ENCODE measurements around the gene PPP1R3C.
A peak's percentile ranks its signal among the peaks of the same experiment; 100 is the strongest.

The PPP1R3C gene

DNA sequence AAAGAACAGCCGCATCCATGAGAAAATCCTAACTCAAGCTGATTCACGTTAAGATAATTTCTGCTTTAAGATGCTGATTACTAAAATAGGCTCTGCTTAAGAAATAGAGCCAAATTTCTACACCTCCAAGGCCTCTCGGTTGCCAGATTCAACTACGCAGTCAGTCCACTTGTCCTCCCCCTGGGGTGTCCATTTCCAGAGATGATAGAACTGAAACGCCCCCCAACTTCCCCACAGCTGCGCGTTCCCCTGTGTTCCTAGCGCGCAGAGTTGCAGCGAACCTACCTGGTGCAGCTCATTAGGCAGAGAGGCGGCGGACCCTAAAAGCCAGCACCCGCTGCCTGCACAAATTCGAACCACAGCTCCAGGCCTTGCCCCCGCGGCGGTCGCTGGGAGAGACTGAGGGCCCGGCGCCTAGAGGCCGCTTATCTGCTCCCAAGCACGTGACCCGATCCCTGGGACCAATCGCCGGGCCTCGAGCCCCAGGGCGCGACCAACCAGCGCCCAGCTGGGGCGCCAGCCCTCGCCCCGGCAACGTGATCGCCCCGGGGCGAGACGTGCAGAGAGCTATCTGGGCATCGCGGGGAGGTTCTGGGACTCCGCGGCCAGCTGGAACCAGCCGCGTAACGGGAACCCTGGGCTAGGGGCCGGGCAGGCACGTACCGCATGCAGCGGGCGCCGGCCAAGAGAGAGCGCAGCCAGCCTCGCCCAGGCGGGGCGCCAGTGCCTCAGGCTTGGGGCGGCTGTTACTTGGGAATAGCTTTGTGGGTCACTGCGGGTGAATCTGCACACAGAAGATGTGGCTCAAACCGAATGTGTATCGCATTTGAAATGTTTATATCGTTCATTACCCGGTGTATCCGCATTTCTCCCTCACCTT lies at the start of gene PPP1R3C:
Gene PPP1R3C, minus strand, starts transcription at position 401 of the 880 bp plus-strand sequence. Its CDS starts 102 bp downstream, at position 299.
- peak; percentile 92 for DNase-seq

DNA sequence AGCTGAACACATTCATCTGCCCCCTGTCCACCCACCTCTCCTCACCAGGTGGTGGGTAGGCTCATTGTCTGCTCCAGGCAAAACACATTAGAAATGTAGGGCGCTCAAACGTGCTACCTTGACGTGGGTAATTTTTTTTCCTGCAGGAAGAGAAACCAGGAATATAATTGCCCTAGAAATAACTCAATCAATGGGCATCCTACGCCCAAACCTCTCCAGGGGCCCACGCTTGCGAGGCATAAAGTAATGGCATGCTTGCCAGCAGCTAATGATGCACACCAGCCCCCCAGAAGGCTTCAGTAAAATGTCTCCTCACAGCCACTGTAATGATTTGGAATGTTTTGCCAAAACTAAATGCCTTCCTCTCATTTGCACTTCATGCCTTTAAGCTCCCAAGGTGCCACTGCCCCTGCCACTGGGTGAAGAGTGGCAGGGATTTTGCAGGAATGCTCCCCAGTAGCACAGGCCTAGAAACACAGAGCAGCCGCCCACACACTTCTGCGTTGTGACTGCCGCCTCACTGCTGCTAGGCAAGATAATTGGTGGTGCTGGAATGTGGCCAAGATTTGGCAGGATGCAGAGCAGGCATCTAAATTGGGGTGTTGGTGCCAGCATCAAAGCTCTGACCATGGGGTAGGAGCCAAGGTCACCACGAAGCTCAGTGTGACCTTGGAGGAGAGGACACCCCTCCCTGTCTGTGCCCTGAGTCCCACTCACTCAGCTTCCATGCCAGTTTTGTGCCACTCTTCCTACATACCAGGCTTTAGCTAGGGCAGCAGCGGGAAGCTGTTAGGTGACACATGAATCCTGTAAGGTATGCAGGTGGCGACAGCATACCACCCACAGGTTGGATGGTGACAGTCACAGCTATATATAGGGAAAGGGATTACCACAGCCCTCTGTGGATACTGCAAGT lies 48.7 kb upstream of the PPP1R3C start:
- no peak for DNase-seq

DNA sequence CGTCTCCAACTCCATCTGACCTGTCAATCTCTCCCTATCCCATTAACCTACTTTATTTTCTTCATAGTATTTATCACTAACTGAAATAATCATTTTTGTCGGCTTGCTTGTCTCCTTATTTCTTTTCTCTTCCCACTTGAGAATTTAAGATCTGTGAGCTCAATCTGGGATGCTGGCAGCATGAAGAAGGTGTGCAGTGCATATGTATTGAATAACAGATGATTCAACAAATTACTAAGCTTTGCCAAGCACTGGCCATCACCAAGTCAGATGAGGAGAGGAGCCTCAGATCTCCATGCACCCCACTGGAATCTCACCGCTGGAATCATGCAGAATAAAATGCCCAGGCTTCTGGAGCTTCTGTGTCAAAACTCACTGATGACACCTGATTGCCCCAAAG lies 47.6 kb upstream of the PPP1R3C start:
- DNase-seq = no peak

DNA sequence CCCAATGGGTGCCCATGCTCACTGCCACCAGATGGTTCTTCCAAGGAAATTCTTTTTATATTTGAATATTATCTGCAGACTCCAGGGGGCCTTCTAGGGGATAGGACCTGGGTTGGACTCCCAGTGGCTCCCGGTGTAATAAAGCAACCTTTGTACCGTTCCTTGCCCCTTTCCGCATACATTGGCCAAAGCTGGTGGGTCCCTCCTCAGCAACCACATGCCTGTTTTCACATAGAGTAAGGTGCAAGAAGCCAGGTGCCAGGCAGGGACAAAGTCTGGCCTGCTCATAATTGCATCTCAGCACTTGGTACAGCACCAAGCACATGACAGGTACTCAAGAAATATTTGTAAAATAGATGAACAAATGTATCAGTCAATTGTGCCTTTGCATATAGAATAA lies 46.4 kb upstream of the PPP1R3C start:
- DNase-seq = no peak

DNA sequence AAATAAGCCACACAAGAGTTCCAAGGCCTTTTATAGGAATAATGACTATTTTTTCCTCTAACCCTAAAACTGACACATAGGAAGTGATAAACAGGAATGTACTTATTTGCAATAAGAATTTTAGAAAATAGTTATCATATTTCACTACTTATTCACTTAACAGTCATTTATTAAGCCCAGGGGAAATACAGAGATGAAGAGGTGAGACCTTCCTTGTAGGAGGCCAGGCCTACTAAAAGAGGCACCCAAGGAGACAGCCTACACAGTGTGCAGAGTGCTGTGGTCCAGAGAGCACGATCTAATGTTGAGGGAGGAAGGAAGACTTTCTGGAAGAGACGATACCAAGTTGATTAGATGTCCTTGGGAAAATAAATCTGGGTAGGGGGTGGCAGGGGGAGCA lies 45.0 kb upstream of the PPP1R3C start:
- no peak for DNase-seq

DNA sequence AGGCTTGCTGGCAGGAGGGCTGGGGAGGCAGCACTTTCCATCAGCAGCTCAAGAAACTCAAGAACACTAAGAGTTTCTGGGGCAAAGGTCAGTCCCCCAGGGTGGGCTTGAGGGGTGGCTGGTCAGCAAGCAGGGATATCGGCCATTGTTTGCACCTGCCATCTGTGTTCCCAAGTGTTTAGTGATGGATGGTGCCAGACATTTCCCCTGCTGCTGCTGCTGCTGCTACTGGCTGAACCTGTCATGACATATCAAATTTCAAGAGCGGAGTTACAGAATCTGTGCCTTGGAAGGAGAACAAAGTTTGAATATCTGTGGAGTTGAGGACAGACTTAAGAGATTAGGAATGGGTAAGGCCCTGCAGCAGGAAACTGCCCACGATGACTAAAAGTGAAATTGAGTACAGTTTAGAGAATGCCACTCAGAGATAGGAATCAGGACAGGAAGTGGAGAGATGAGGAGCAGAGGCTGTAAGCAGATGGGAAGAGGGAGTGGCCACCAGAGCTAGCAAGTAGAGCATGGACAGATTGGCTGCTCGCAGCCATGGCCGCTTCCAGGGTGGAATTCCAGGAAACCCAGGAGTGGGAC lies 39.2 kb upstream of the PPP1R3C start:
- peak; percentile 28 for DNase-seq

DNA sequence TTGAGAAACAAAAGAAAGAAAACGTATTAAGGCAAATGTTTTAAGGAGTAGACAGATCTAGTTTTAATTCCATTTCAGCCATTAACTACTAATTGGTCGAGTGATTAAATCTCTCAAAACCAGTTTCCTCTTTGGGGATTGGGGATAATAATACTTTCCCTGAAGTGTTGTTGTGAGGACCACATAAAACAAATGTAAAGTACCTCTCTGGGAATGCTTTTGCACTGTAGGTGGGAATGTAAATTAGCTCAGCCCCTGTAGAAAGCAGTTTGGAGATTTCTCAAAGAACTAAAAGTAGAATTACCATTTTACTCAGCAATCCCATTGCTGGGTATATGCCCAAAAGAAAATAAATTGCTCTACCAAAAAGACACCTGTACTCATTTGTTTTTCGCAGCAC lies 36.0 kb upstream of the PPP1R3C start:
- no peak for DNase-seq

DNA sequence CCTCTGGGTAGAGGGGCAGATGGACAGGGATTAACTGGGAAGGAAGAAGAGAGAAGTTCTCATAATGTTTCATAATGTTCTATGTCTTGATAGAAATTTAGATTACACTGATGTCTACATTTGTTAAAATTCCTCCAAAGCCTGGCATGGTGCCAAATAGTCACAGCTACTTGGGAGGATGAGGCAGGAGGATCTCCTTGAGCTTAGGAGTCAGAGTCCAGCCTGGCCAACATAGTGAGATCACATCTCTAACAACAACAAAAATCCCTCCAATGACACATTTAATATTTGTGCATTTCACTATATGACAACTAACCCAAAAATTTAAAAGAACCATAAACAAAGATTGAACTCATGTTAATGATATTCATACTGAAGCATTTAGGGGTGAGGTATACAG lies 33.0 kb upstream of the PPP1R3C start:
- DNase-seq = no peak

DNA sequence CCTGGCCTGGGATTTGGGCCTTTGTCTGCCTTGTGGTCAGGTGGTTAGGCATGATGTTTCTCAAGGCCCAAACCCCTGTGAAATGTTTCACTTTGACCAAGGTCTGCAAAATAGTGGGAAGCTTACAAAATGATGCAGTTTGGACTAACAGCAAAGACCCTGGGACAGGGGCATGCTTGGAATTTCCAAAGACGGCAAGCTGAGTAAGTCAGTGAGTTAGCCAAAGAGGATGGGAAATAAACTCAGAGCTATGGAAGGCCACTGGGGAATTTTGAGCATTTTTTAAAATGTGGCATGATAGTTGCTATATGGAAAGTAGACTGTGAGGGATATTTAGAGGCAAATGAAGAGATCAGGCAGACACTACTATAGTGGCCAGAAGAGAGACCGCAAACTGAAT lies 31.6 kb upstream of the PPP1R3C start:
- DNase-seq = no peak

DNA sequence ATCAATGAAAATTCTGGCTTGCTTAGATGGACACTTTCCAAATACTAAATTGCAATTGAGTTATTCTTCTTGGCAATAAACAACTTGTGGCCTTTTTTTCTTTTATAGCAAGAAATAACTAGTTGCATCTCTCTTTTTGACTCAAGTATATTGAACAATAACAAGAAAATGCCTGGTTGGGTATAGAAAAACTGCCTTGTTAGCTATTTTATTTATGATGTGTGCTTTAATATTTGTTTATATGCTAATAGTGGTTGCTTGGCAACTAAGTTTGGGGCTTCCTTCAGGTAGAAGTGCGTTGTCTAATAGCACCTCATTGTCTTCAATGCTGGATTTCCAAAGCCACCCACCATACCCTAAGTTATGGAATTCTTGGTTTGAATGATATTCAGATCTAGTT lies 30.1 kb upstream of the PPP1R3C start:
- no peak for DNase-seq

DNA sequence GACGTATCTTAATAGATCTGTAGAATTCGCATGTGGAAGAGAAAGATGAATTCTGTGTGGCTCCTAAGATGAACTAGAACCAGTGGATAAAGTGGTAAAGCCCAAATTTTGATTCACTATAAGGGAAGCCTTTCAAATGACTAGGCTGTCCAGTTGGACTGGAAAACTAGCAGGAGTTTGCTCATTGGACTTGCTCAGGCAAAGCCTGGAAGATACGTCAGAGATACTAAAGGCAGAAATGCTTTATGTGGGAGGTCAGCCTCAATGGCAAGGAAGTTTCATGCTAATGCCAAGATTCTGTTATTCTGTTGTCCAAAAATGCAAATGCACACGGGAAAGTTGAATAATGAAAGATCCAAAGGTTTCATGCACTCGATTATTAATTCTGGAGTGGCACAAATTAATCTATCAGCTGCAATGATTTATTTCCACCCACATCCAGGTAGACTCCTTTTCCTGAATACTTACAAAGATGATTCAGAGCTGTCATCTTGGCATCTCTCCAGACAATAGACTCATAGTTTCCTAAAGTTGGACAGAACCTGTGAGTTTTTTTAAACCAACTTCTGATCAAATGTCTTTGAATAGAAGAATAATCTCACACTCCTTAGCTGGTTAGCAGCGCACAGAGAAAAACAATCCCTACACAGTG lies 20.5 kb upstream of the PPP1R3C start:
- no peak for DNase-seq

DNA sequence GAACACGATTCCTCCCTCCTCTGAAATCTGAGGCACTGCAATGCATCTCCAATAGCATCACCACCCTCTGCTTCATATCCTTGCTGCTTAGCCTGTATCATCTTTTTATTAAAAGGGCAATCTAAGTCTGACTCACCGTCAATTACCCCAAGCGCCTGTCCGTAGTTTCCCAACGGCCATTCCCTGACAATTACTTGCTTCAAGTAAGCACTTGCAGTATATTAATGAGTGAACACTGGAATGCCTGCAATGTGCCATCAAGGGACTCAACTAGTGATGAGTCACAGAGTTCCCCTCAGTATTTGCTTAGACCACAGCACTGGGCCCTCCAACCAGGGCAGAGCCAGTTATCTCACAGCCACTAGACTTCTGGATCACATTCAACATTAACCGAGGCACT lies 19.5 kb upstream of the PPP1R3C start:
- no peak for DNase-seq

DNA sequence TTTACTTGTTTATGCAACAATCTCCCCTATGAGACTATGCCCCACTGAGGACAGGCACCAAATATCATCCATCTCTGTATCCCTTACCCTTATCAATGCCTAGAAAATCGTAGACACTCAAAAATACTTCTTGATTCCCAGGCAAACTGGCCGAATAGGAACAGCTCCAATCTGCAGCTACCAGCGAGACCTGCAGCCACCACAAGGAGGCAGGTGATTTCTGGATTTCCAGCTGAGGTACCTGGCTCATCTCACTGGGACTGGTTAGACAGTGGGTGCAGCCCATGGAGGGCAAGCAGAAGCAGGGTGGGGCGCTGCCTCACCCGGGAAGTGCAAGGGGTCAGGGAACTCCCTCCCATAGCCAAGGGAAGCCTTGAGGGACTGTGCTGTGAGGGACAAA lies 10.8 kb upstream of the PPP1R3C start:
- no peak for DNase-seq

DNA sequence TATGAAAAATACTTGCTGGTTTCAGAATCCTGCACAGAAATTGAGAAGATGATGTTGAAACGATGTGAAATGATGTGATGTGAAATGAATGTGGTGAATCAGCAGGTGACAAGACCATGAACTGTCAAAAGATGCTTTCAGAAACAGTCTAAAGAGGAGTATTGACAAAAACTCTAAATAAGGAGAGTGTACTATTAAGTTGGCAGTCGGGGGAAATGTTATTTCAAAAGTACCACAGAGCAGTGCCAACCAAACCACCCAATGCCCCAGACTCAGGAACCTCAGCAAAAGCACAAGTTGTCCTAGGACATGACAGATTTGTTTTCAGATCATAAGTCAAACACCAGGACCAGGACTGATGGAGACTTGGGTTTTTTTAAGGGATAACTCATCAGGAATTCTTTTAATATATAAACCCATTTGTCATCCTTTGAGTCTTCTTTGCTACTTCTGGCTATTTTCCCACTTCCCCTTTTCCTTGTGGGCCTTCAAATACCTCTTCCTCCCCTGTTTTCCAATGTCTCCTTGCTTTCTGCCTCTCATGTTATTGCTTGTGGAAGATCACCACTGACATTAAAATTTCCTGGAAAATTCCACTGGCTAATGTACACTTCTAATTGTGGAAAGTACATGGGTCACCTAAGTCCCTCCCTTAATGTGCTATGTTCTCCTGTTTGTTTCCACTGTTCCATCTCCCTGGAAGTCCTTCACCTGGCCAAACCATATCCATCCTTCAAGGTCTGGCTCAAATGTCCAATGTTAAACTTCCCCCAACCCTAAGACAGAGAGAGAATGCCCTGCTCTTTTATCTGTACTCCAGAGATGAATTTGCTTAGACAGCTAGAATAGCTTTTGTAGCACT lies 10.2 kb upstream of the PPP1R3C start:
- DNase-seq = no peak

DNA sequence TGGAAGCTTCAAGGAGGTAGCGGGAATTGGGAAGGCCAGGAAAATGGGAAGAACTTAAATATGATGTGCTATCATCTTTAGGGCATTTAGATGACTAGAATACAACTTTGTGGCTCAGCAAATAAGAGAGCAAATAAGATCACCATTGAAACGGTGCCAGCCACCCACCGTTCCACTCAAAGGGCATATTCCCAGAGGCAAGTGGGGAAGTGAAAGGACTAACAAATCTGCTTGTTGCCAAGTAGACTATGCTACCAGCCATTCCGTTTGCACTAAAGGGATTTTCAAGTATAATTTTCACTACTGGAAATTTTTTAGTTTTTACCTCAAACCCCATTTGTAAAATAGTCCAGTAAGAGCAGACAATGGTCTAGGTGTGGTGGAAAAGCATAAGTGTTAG lies 4.0 kb upstream of the PPP1R3C start:
- no peak for DNase-seq

DNA sequence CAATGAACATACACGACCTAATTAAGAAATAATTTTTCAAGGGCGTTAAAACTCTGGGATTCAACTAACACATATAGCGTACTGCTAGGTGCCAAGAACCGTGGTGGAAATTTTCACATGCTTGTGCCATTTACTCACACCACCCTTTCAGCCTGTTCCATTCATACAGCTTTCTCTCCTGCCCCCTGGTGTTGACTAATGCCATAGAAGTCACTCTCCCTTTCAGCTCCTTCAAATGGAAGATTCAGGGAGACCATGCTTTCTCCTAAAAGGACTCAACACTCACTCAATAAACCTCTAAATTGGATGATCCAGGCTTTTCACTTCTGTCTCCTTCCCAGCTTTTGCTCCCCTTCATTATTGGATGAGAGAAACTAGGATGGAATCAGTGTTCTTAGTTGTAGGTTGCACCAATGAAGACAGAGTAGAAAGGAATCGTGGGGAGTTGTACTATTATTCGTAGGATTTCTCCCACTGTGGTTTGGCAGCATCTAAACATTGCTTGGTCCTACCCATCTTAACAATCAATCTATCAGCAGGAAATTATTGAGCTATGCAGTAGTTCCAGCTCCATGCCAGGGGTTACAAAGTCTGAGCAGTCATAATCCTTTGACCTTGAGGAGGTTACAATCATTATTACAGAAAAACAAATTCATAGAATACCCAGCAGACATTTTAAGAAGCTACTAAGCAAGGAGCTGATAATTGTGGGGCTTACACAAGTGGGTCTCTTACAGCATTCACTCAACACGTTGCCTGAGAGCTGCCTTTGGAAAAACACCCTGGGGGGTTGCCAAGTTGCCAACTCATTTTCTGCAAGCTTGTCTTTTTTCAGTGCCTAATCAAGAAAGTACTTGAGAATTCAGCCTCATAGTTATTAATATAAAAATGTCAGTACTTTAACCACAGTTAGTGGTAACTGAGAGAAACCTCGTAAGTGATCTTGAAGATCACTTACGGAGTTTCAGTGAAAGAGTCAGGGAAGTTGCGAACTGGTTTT lies 2.8 kb upstream of the PPP1R3C start:
- peak; percentile 74 for DNase-seq

DNA sequence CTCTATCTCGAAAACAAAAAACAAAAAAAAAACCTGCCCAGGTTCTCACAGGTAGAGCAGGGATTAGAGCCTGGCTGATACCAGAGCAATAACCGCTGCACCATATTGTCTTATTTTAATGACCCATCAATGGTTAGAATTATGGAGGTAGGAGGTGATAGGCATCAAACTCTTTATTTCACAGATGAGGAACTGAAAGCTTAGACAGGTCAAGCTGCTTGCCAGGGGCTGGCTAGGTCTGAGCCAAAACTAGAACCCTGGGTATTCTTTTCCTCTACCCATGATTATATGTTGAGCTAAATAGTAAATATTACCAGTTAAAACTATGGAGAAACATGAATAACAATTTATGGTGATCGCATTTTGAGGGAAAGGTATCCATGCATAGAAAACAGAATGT lies 2.0 kb upstream of the PPP1R3C start:
- no peak for DNase-seq

DNA sequence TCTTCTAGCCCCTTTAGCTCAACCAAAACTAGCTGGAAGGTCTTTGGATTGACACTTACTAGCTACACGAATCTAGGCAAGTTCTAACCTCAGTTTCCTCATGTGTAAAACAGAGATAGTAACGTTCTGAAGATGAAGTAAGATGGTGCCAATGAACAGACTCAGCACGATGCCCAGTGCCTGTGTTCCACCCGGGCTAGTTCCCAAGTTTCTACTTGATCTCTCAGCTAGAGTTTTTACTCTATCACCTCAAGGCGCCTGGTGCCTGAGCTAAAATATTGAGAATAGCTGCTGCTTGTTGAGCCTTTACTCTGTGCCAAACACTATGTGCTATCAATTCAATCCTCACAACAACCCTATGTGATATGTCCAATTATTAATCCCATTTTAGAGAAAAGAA lies 1.4 kb upstream of the PPP1R3C start:
- no peak for DNase-seq

DNA sequence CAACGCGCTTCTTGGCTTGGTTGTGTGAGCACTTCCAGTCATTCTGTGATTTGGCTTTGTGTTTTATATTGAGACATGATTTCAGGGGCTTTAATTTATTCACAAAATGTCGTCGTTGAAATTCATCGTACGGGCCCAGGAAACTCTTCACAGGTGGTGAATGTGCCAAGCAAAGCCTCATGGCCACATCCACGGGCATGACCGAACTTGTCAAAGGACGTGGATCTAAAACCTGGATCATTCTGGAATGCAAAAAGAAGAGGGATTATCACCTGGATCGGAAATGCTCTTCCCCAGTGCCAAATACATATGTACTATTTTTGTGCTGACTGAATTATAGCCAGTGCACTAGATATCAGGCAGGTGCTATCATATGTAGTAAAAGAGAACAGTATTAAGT lies 2.2 kb downstream of the PPP1R3C start:
- no peak for DNase-seq

DNA sequence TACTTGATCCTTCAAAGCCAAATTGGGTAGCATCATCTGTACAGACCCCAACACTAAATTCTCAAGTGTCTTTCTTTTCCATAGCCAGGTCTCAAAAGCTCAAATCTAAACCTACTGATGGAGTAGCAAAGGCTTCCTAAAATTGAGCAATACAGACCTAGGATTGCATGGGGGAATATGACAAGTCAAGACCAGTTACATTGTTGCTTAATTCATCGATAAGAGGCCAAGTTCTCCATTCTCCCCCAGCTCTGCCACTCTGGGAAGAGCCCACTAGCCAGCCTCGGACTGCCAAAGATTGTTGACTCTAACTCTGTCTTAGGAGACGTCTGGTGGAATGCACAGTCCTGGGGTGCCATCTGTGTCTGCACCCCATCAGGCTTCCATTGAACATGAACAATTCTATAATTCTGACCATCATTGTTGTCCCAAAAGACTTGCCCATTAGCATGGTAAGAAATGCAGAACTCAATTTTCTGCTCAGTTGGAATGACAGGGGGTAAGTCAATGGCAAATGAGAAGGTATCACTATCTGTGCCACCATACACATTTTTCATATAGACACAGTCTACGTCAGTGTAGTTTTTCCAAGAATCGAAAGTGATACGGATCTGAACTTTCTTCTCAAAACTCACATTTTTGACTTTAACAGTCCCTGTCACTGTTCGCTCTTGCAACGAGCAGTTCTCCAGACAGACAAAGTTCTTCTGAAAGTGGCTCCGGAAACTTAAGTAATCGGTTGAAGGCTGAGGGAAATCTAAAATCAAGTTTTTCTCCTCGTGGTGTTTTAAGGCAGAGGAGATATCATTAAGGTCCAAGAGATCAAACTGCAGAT lies 2.9 kb downstream of the PPP1R3C start:
- DNase-seq = no peak

Measured in femur (tissue), 1 donor.